HG03066 (cell line): ENCODE results near the gene SH3YL1.

Source experiments
- ATAC-seq: cut with Tn5 transposase; IDR thresholded peaks from one replicate; pipeline ENCODE4 v1.9.1; 2021; ENCODE audit warnings: low read depth; ENCODE audit not compliant: unreplicated experiment

The SH3YL1 gene, protein sequence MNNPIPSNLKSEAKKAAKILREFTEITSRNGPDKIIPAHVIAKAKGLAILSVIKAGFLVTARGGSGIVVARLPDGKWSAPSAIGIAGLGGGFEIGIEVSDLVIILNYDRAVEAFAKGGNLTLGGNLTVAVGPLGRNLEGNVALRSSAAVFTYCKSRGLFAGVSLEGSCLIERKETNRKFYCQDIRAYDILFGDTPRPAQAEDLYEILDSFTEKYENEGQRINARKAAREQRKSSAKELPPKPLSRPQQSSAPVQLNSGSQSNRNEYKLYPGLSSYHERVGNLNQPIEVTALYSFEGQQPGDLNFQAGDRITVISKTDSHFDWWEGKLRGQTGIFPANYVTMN

DNA sequence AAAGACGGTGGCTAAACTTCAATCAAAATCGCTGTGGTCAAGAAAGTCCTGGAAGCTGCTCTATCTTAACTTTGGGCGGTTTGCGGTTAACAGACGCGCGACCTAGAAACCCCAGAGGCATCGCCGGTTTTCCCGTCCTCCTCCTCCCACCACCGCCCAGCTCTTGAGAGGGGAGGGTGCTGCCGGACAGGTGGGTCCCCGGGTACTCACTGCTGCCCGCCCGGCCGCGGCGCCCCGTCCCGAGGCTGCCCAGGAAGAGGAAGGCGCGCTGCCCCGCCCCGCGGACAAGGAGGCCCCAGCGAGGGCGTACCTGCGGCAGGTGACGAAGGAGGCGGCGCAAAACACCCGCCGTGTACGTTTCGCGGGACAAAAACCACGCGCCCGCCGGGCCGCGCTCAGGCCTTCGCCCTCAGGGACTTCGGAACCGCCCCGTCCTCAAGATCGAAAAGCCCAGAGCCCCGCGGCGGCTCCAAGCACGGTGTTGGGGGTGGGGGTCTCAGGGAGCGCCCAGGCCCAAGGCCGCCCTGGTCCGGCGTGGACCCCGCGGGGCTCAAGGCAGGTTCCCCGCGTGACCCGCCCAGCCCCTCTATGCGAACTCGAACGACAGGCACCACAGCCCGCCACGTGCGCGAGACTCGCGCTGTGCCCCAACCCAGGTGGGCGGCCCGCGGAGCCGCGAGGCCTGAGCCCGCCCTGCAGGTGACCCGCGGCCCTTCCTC is at the start of gene SH3YL1:
SH3YL1 (minus strand) TSS at position 259 of the 719 bp plus-strand sequence; CDS start at position 211, 48 bp downstream.
- ATAC-seq: peak; percentile 25

DNA sequence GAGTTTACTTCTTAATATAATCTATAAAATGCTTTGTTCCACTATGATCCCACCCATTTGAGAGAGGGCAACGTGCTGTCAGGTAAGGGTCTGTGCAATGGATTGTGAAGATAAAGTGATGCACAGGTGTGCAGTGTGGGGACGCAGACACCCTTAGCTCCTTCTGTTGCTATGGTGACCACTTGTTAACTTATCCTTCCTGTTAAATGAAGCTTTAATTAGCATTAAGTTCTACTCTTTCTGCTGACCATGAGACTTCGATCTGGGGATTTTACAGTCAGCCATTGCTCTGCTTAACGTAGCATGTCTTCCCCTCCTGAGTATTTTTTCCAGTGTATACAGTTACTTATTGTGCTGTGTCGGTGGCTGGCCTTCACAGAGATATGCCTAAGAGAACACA is 47.2 kb upstream of the SH3YL1 start:
- no peak for ATAC-seq

DNA sequence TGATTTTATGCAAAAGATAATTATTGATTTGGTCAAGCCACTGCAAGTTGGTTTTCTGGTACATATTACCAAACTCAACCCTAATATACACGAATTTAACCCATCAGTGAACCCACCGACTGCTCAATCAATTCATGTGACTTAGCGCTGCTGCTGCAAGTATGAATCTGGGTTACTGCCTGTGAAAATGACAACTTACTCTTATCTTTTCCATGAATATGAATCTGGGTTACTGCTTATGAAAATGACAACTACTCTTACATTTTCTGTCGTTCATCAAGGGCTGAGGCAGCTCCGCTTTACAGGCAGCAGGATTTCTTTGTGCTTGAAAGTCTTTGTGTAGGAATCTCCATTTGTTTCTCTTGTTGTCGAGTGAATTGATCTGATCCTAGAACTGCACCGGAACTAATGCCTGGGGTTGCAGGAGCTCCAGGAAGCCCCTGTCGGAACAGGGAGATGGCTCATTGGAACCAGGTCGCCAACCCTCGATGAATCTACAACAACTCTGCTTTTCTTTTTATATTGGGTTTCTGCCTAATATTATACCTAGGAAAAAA is 46.2 kb upstream of the SH3YL1 start:
- ATAC-seq: no peak

DNA sequence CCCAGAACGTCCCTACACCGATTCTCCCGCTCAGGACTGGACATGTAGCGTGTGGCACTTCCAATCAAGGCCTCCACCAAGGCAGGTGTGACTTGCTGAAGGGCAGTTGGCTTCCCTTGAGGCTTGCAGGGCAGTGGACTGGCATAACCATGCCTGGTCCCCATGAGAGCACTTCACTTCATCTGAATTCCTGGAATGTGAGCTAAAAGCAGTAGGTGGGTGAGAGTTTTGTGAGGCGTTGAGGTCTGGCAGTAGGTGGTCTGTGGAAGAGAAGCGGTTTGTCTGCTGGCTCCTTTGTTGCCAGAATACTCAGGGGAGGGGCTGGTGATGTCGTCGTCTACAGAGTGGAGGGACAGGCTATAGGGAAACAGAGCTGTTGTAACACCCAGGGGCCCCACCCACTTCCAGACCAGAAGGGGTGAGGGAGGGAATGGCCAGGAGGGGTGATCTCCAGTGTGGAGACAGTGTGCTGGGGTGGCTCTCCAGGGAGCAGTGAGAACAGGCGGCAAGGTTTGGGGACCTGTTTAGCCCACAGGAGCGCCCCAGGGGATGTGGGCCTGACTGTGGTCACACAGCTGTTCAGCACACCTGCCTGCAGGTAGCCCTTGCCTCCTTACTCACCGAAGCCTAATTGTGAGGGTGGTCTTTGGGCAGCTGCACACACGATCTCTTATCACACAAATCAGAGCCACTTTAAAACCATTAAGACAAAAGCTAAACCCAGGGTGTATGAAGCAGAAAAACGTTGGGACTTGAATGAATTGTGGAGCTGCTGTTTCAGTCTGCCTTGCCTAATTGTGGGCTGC is 45.5 kb upstream of the SH3YL1 start:
- no peak for ATAC-seq

DNA sequence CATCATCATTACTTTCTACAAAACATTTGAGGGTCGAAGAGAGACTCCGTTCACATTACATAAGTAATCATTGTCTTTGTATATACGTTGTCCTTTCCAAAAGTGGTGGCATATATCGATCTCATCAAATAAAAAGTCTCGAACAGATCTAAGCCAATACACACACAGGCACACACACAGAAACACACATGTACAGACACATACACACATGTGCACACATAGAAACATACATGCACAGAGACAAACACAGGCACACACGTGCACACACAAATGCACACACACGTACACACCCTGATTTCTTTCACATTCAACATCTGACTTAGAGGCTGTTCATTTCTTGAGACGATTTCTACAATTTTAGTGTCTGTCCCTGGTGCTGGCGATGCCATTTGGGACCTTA is 41.5 kb upstream of the SH3YL1 start:
- no peak for ATAC-seq

DNA sequence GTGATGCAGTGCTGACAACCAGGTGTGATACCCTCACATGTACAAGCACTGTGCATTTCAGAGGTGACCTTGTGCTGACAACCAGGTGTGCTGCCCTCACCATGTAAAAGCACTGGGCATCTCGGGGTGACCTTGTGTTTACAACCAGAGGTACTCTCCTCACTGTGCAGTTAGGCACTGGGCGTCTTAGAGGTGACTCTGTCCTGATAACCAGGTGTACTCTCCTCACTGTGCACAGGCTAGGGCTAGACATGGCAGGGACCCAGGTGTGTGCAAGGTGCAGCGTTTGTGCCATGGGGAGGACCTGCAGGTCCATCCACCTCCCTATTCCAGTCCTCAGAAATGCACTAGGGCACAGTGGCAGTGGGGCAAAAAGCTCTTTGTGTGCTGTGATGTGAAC is 32.5 kb upstream of the SH3YL1 start:
- no peak for ATAC-seq

DNA sequence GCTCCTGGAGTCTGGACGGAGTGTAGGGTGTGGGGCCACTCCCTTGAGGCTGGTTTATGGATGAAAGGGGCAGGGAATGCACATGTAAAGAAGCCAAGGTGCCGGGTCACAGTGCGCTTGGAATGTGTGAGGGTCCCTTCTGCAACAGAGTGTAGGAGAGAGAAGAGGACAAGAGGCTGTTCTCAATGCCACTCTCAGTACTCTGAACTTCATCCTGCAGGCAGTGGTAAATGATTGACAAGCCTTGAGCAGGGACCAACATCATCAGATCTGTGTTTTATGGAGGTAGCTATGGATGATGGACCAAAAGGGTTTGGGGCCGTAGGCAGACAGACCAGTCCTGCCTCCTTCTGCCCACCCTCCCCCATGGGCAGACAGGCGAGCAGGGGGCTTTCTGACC is 31.3 kb upstream of the SH3YL1 start:
- no peak for ATAC-seq

DNA sequence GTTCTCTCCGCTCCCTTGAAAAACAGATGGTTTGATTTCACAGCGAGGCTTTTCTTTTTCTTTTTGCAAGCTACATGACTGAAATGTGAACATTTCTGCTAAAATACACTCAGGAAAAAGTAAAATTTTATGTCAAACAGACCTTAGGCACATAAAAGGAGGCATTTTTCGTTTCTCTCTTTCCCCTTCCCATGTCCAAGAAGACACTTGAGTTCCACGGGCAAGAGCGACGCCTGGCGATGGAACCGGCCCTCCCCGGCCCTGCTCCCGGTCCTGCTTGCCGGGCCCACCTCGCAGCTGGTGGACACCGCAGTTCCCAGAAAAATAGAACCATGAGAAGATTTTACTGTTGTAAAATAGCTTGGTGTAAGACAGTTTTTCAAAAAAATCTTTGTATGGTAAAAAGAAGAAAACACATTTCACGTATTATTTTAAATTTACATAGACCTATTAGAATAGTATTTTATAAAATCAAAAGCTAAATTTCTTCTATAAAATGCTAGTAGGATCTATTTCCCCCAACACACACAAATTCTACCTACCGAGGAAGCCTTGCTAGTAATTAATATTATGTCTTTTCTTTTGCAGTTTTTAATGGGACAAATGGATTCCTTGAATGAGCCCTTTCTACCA is 26.4 kb upstream of the SH3YL1 start:
- ATAC-seq: no peak

DNA sequence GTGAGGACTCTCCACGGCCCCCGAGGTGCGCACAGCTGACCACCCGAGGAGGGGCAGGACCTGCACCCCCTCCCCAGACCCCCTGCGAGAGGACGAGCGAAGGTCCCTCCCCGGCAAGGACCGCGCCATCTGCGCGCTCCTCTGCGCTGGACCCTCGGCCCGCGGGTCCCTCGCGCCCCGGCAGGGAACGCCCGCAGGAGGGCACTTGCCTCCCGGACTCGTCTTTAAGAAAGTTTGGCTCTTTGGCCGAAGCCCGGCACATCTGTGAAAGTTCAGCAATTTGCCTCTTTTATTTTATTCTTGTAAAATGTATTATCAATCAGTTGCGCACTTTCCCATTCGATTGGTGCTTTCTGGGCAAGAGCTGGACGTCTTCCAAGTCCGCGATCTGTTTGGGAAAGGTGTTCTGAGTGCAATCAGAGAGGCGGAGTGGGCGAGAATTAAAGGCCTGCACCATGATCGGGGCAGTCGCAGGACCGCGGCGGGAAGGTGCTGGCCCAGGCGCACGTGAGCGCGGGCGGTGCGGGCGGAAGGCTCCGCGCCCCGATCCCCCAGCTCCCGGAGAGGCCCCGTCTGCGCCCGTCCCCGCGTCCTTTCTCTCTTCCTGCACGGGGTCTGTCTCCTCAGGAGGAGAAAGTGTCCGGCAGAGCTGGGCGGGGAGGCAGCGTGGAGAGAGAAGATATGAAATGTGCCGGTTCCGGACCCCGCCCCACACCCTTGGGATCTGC is 25.7 kb upstream of the SH3YL1 start:
- ATAC-seq: no peak

DNA sequence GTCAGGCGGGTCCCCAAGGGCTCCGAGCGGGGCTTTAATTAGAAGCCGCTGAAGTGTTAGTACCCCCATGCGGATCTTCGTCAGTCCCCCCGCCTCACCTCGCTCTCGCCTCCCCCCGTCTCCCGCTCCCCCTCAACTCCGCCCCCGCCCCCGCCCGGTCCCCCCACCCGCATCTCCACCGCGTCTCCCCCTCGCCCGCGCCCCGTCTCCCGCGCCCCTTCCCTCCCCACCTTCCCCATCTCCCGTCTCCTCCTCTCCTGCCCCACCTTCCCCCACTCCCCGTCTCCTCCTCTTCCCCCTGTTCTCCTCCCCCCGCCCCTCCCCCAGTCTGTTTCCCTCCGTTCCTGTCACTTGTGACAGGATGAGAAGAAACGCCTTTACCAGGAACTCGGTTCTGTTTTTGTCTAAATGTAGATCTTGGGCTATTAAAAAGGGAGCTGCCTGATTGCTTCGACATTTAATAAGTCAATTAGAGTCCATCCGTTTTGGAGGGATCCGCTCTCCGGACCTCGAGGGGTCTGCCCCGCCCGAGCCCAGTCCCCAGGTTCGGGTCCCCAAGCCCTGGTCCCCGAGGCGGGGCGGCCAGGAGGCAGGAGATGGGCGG is 25.0 kb upstream of the SH3YL1 start:
- ATAC-seq: no peak

DNA sequence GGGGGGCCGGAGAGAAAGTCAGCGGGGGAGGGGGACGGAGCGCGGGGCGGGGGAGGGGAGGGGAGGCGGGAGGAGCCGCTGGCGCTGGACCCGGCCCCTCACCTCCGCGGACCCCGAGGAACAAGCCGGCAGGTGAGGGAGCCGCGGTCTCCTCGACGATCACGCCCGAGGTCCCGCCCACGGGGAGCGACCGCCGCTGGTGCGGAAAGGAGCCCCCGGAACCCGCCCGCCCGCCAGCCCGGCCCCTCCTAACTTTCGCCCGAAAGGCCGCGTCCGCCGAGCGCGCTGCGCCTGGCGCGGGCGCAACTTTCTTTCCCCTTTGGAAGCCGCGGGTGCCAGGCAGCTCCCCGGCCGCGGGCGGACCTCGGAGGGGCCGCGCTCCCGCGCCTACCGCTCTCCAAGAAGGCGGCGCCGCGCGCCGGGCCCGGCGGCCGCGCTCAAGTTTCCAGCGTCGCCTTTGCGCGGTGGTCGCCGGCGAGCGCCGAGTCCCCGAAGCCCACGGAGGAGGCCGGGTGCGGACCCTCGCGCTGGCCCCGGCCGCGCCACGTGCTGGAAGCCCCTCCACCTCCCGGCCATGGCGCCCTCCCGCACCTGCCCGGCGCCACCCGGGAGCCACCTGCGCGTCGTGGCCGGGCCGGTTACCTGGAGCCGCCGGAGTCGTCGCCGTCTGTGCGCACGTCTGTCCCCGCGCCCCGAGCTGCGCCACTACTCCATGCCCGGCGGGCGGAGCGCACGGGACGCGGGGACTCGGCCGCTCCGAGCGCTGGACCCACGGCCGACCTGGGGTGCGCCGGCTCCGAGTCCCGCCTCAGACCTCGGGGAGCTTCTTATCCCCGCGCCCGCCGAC is 24.3 kb upstream of the SH3YL1 start, which contains the start of gene ALKAL2:
ALKAL2 (minus strand) TSS at position 181 of the 847 bp plus-strand sequence. CDS start 256 bp downstream, outside the sequence.
- ATAC-seq: no peak

DNA sequence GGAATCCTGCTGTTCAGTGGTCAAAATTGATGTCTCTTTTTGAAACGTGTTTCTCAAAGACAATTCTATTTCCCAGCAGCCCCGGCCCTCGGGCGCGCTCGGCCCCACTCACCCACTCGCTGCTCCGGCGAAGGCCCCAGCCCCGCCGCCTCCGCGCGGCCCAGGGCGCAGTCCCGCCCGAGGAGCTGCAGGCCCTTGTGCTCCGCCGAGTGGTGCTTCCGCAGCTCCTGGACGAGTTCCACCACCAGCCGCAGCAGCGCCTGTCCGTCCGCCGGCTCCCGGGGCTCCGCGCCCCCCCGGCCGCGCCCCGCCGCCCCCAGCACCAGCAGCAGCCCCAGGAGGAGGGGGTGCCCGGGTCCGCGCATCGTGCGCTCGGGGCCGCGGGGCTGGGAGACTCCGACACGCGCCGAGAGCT is 23.6 kb upstream of the SH3YL1 start:
- no peak for ATAC-seq

DNA sequence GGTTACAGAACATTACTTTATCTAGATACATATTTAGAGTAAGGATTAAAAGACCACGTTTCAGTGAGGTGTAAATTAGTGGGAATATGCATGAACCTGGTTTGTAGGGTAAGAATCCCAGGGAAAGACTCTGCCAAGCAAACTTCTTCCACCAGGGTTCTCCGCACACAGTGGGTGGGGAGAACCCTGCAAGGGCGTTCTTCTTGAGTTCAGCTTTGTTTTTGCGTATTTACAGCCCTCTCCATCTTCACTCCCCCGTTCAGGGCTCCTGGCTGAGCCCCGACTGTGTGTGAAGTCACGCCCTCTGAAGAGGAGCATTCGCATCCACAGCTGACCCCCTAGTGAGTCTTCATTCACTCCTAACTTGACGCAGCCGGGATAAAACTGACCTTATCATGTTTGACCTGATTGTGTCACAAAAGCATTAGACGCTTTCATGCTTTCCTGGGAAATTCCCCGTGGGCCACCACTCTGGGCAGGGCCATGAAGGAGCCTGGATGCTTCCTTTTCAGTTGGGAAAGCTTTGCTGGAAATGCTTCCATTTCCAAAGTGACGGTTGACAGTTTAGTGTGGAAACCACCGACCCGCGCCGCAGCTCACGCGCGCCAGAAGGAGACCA is 23.1 kb upstream of the SH3YL1 start:
- ATAC-seq: no peak

DNA sequence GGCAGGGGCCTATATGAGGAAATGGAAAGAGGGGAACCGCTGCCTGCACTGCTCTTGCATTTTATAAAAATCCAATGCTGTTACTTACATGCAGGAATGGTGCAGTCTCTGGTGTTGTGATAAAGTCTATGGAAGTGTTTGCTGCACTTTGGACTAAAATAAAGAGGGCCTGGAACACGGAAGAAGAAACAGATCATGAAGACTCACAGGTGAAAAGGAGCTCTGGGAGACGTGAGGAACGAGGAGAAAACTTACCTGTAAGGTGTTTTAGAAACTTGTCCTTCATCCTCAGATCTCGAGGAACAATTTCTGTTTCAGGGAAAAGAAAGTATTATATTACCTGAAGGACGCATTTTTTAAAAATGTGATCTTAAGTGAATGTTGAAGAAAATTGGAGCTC is 22.2 kb upstream of the SH3YL1 start:
- no peak for ATAC-seq

DNA sequence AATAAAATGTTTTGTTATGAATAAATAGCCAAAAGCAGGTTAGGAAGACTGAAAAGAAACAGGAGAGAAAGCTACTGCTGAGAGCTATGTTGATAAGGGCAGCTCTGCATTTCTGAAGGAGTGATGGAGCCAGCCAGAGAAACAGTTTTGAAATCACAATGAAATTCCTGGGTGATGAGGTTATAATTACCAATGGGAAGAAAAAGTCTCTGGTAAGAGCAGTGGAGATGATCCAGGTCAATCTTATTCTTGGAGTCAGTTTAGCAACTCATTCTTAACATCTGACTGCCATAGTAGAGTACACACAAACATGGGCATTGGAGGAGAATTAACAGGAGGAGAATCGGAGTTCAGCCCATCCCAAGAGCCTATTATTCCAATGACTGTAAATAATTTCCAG is 21.7 kb upstream of the SH3YL1 start:
- no peak for ATAC-seq

DNA sequence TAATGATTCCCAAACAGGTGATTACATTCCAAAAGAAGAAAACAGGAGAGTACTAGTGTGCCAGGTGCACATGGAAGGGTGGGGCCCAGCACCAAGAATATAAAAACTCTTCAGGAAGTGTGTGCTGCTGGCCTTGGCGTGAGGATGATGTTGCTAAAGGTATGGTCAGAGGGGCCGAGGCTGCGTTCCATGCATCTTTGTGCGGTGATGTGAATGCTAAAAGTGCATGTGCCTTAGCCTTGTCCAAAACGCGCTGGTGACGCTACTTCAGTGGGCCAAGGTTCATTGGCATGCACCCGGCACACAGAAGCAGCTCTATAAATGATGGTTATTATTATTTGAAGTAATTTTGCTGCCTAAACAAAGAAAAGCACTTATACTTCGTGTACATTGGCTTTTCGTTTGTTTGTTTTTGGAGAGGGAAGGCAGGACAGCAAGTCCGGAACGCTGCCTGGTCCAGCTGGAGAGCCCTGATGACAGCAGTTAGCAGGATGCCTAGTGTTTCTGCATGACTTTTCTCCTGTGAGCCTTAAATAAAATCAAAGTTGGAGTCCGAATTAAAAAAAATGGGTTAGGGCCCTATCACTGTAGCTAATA is 21.2 kb upstream of the SH3YL1 start:
- no peak for ATAC-seq

DNA sequence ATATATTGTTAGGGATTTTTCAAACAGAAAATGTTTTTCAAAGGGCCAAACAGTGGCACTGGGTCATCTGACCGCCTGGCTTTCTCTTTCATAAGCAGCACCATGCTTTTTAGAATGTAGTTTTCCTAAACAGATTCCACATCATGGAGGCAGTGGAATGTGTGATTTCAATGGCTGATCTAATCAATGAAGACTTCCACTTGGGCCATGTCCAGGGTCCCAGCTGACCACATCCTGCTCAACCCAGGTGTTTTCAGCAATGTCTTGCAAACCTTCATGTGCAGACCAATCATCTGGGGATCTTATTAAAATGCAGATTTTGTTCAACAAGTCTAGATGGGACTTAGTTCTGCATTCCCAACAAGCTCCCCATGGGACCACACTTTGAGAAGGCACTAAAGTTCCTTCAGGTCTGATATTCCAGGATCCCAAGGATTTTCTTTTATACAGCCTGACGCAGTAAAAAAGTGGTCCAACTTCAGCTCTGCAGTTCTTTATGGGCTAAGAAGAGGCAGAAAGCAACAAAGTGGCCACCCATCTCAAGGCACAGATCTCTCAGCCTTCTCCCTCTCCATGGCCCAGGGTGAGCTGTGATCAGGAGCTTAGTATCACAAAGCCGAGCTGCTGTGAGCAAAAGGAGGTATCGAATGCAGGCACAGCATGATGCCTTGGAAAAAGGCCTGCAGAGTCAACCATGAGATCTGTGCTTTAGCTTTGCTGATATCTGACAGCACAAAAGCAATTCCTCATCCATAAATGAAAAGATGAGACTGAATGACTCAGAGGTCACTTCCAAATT is 20.4 kb upstream of the SH3YL1 start:
- no peak for ATAC-seq
